ENCODE results near the gene MESP2. TPM values are rescaled to one million over a fixed set of nuclear protein-coding genes. Genes with fewer than 3 reads are reported as not detected.

The MESP2 gene
- total RNA-seq, 1 experiment from 2014 or later: 0.28 TPM

GRCh38 chr15:89765694-89766093 is 10.4 kb upstream of the MESP2 start:
- H2BK12ac ChIP-seq (ENCODE audit: insufficient read length, low read depth, low read length): no peak overlapping the region
- no peak overlapping the region for H2BK120ac ChIP-seq (ENCODE audit: low read depth, low read length, poor library complexity, severe bottlenecking)
- H3K4me1 Mint-ChIP-seq: peaks cover 2 to 3% of the 10 kb centered on the region in 2 experiments; a peak in 1 of 4 replicates
- no peak overlapping the region for H4K8ac ChIP-seq (replicated peaks; ENCODE audit: insufficient read length, low read depth, low read length)
- no peak overlapping the region for H3K27ac ChIP-seq (ENCODE audit: insufficient read length, low read depth, low read length)
- H4K20me1 ChIP-seq (ENCODE audit: control insufficient read depth, insufficient read depth, insufficient read length): no peaks in the 10 kb centered on the region
- H3K9ac ChIP-seq (ENCODE audit: extremely low read depth, insufficient read length, low read length): no peak overlapping the region
- no peak overlapping the region for H3K18ac ChIP-seq (ENCODE audit: insufficient read length, low read depth, low read length)
- no peak overlapping the region for H3K27ac Mint-ChIP-seq
- H2AFZ ChIP-seq (ENCODE audit: low read length): no peak overlapping the region
- H3K9me3 Mint-ChIP-seq: no peaks in the 10 kb centered on the region; a peak in 1 of 5 replicates
- H3K4me1 ChIP-seq (ENCODE audit: insufficient read depth, low read length): no peaks in the 10 kb centered on the region
- H2AK5ac ChIP-seq (ENCODE audit: insufficient read length, low read length): no peak overlapping the region
- H3K4me3 Mint-ChIP-seq: no peak overlapping the region
- H2BK15ac ChIP-seq (ENCODE audit: low read depth, low read length): no peak overlapping the region
- H3K27me3 Mint-ChIP-seq (ENCODE audit: low read depth): peaks cover 4% of the 10 kb centered on the region; the same call in 1 of the 2 replicates
- no peak overlapping the region for H2BK5ac ChIP-seq (ENCODE audit: insufficient read length, low read length)
- no peak for DNase-seq
- no peaks in the 10 kb centered on the region for H3K9me3 ChIP-seq (ENCODE audit: control insufficient read depth, low read depth, low read length)
- H3K56ac ChIP-seq (ENCODE audit: insufficient read length, low read depth, low read length): no peak overlapping the region
- no peak overlapping the region for H3K14ac ChIP-seq (ENCODE audit: insufficient read depth, low read length)
- no CpG with 5 or more reads among the region's 1 CpG for WGBS (ENCODE audit: extremely low coverage, insufficient read length, low lambda C conversion rate)
- no peaks in the 10 kb centered on the region for H3K79me2 ChIP-seq (ENCODE audit: insufficient read depth, low read length)
- H3K79me1 ChIP-seq (ENCODE audit: insufficient read depth, low read depth, low read length, poor library complexity, severe bottlenecking): no peaks in the 10 kb centered on the region
- TF ChIP-seq, protein P1, sequence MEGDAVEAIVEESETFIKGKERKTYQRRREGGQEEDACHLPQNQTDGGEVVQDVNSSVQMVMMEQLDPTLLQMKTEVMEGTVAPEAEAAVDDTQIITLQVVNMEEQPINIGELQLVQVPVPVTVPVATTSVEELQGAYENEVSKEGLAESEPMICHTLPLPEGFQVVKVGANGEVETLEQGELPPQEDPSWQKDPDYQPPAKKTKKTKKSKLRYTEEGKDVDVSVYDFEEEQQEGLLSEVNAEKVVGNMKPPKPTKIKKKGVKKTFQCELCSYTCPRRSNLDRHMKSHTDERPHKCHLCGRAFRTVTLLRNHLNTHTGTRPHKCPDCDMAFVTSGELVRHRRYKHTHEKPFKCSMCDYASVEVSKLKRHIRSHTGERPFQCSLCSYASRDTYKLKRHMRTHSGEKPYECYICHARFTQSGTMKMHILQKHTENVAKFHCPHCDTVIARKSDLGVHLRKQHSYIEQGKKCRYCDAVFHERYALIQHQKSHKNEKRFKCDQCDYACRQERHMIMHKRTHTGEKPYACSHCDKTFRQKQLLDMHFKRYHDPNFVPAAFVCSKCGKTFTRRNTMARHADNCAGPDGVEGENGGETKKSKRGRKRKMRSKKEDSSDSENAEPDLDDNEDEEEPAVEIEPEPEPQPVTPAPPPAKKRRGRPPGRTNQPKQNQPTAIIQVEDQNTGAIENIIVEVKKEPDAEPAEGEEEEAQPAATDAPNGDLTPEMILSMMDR (conservative IDR thresholded peaks at IDR 0.05): no peak
- no peak overlapping the region for H3K23ac ChIP-seq (ENCODE audit: insufficient read length, low read depth, low read length)
- H3K27me3 ChIP-seq (ENCODE audit: insufficient read depth, low read length): no peaks in the 10 kb centered on the region
- no peak overlapping the region for H2BK20ac ChIP-seq (ENCODE audit: low read depth, low read length, poor library complexity, severe bottlenecking)
- no peak overlapping the region for H4K91ac ChIP-seq (ENCODE audit: insufficient read length, low read depth, low read length)
- no peak overlapping the region for H3T11ph ChIP-seq (ENCODE audit: low read length)
- H3K4me2 ChIP-seq (ENCODE audit: insufficient read depth, insufficient read length, low read length): no peak overlapping the region
- H3K4ac ChIP-seq (ENCODE audit: low read depth, low read length): no peak overlapping the region
- no peaks in the 10 kb centered on the region for H3K36me3 Mint-ChIP-seq (ENCODE audit: insufficient read depth in 1 of 3, low read depth in 3 of 3)
- H3K23me2 ChIP-seq (ENCODE audit: insufficient read length, low read depth, low read length, poor library complexity, severe bottlenecking): no peaks in the 10 kb centered on the region
- no peak overlapping the region for H4K5ac ChIP-seq (ENCODE audit: insufficient read length, low read depth, low read length)
